Karpas-422 (cell line): Measurements from ENCODE around the gene BNC2. TPM values are rescaled to one million over a fixed set of nuclear protein-coding genes. Genes with fewer than 3 reads are reported as not detected.

Experiments
- DNase-seq: peaks from one replicate; pipeline ENCODE4 v3.0.0-alpha.2; 2015
- H2AFZ ChIP-seq: fragments of 200-600 bp; sonication (generic); 2 replicates; pipeline ENCODE4 v1.6.1; 2014; ENCODE audit warnings: antibody characterized with exemption, low read length, mixed read lengths
- H3K27ac ChIP-seq: fragments of 200-600 bp; sonication (generic); 2 replicates; pipeline ENCODE4 v1.5.1; 2014; ENCODE audit warnings: mild to moderate bottlenecking, low read length, moderate library complexity
- H3K27me3 ChIP-seq: fragments of 200-600 bp; sonication (generic); 2 replicates; pipeline ENCODE4 v1.6.1; 2014; ENCODE audit warnings: low read length, mixed read lengths
- H3K36me3 ChIP-seq: fragments of 200-600 bp; sonication (generic); 2 replicates; pipeline ENCODE4 v1.6.1; 2014; ENCODE audit warnings: low read length, mixed read lengths; ENCODE audit not compliant: insufficient read depth
- H3K4me1 ChIP-seq: fragments of 200-600 bp; sonication (generic); 2 replicates; pipeline ENCODE4 v1.6.1; 2014; ENCODE audit warnings: mild to moderate bottlenecking, low read length, mixed read lengths
- H3K4me2 ChIP-seq: fragments of 200-600 bp; sonication (generic); 2 replicates; pipeline ENCODE4 v1.6.1; 2014; ENCODE audit warnings: low read length, low read depth, mild to moderate bottlenecking; ENCODE audit not compliant: poor library complexity, severe bottlenecking
- H3K4me3 ChIP-seq: fragments of 200-600 bp; sonication (generic); 2 replicates; pipeline ENCODE4 v1.5.1; 2014; ENCODE audit warnings: mild to moderate bottlenecking, antibody characterized with exemption, low read length, mixed read lengths
- H3K79me2 ChIP-seq: fragments of 200-600 bp; sonication (generic); 2 replicates; pipeline ENCODE4 v1.6.1; 2014; ENCODE audit warnings: mild to moderate bottlenecking, low read length, mixed read lengths
- H3K9ac ChIP-seq: fragments of 200-600 bp; sonication (generic); 2 replicates; pipeline ENCODE4 v1.6.0; 2014; ENCODE audit warnings: low read length
- H3K9me2 ChIP-seq: fragments of 200-600 bp; sonication (generic), shearing (Covaris generic); replicated peaks from 2 replicates; pipeline ENCODE4 v1.6.0; 2014; ENCODE audit warnings: mild to moderate bottlenecking, low read length, moderate library complexity; ENCODE audit not compliant: insufficient read depth
- H3K9me3 ChIP-seq: fragments of 300-700, 200-600 bp; sonication (generic); 2 replicates; pipeline ENCODE4 v1.6.1; 2014; ENCODE audit warnings: low read length, mixed read lengths
- H4K20me1 ChIP-seq: fragments of 200-600 bp; sonication (generic); 2 replicates; pipeline ENCODE4 v1.6.1; 2014; ENCODE audit warnings: mild to moderate bottlenecking, antibody characterized with exemption, low read length, low read depth; ENCODE audit not compliant: insufficient read depth
- total RNA-seq: library from RNA; depleted of rRNA; stranded (reverse); fragments of >200 nt; shearing (Covaris generic); gene quantifications from 2 replicates; pipeline ENCODE4 v1.2.3, GENCODE V29; 2014; ENCODE audit warnings: low replicate concordance

The BNC2 gene
- total RNA-seq, 1 experiment from 2014 or later = not detected

GRCh38 chr9:16369427-16369826 is 501.0 kb downstream of the BNC2 start:
- H3K27me3 ChIP-seq = no peaks in the 10 kb centered on the region
- no peaks in the 10 kb centered on the region for H3K79me2 ChIP-seq
- no peak overlapping the region for H3K9ac ChIP-seq
- H3K9me3 ChIP-seq = no peaks in the 10 kb centered on the region
- no peaks in the 10 kb centered on the region for H3K36me3 ChIP-seq
- no peak overlapping the region for H3K4me2 ChIP-seq
- H3K4me1 ChIP-seq = peaks cover 58% of the 10 kb centered on the region
- no peaks in the 10 kb centered on the region; the same call in 1 of the 2 replicates for H4K20me1 ChIP-seq
- no peak overlapping the region for H2AFZ ChIP-seq
- no peaks in the 10 kb centered on the region for H3K9me2 ChIP-seq
- H3K27ac ChIP-seq = no peak overlapping the region
- no peak overlapping the region for H3K4me3 ChIP-seq
- no peak for DNase-seq

GRCh38 chr9:16368237-16369087 is 502.0 kb downstream of the BNC2 start:
- Histone ChIP-seq H3K4me2 (peak overlapping the region; percentile 44), H2AFZ (no peak overlapping the region), H3K36me3 (no peaks in the 10 kb centered on the region), H3K9ac (no peak overlapping the region), H3K4me1 (peaks cover 58% of the 10 kb centered on the region), H3K9me2 (no peaks in the 10 kb centered on the region), H3K79me2 (no peaks in the 10 kb centered on the region), H3K27ac (no peak overlapping the region), H3K9me3 (no peaks in the 10 kb centered on the region), H3K4me3 (no peak overlapping the region), H3K27me3 (no peaks in the 10 kb centered on the region), H4K20me1 (no peaks in the 10 kb centered on the region; the same call in 1 of the 2 replicates)
- DNase-seq = peak; percentile 44

GRCh38 chr9:16367605-16368231 is 502.8 kb downstream of the BNC2 start:
- H3K9me2 ChIP-seq = no peaks in the 10 kb centered on the region
- H3K27me3 ChIP-seq = no peaks in the 10 kb centered on the region
- no peak overlapping the region for H2AFZ ChIP-seq
- no peak overlapping the region for H3K4me3 ChIP-seq
- peak overlapping the region; percentile 44 for H3K4me2 ChIP-seq
- no peaks in the 10 kb centered on the region; the same call in 1 of the 2 replicates for H4K20me1 ChIP-seq
- no peak overlapping the region for H3K9ac ChIP-seq
- no peak overlapping the region for H3K27ac ChIP-seq
- no peaks in the 10 kb centered on the region for H3K36me3 ChIP-seq
- H3K4me1 ChIP-seq = peaks cover 58% of the 10 kb centered on the region
- DNase-seq = peak; percentile 81
- H3K79me2 ChIP-seq = no peaks in the 10 kb centered on the region
- H3K9me3 ChIP-seq = no peaks in the 10 kb centered on the region

- Histone ChIP-seq H3K9me3 (no peaks in the 10 kb centered on the region), H3K4me3 (no peak overlapping the region), H2AFZ (no peak overlapping the region), H3K9ac (no peak overlapping the region), H3K79me2 (no peaks in the 10 kb centered on the region), H3K4me2 (no peak overlapping the region), H3K27me3 (no peaks in the 10 kb centered on the region), H3K27ac (no peak overlapping the region), H3K4me1 (peaks cover 27% of the 10 kb centered on the region), H3K36me3 (no peaks in the 10 kb centered on the region), H4K20me1 (no peaks in the 10 kb centered on the region), H3K9me2 (no peaks in the 10 kb centered on the region)
- DNase-seq = no peak
Observed at GRCh38 chr9:16364347-16364746, 506.1 kb downstream of the BNC2 start.

- no peaks in the 10 kb centered on the region for H3K27me3 ChIP-seq
- no peaks in the 10 kb centered on the region for H3K9me2 ChIP-seq
- H3K4me2 ChIP-seq = no peak overlapping the region
- H3K79me2 ChIP-seq = no peaks in the 10 kb centered on the region
- H4K20me1 ChIP-seq = no peaks in the 10 kb centered on the region
- H3K9me3 ChIP-seq = no peaks in the 10 kb centered on the region
- no peak overlapping the region for H3K27ac ChIP-seq
- peaks cover 24% of the 10 kb centered on the region for H3K4me1 ChIP-seq
- H3K9ac ChIP-seq = no peak overlapping the region
- no peak overlapping the region for H3K4me3 ChIP-seq
- H3K36me3 ChIP-seq = no peaks in the 10 kb centered on the region
- no peak for DNase-seq
- H2AFZ ChIP-seq = no peak overlapping the region
Observed at GRCh38 chr9:16363916-16364315, 506.6 kb downstream of the BNC2 start.

- Histone ChIP-seq H3K79me2 (no peaks in the 10 kb centered on the region), H3K36me3 (no peaks in the 10 kb centered on the region), H3K27me3 (no peaks in the 10 kb centered on the region), H3K4me1 (peaks cover 24% of the 10 kb centered on the region), H3K4me2 (no peak overlapping the region), H3K9me2 (no peaks in the 10 kb centered on the region), H3K27ac (no peak overlapping the region), H2AFZ (no peak overlapping the region), H3K9me3 (no peaks in the 10 kb centered on the region), H3K9ac (no peak overlapping the region), H3K4me3 (no peak overlapping the region), H4K20me1 (no peaks in the 10 kb centered on the region)
- DNase-seq = no peak
Observed at GRCh38 chr9:16363073-16363781, 507.2 kb downstream of the BNC2 start.

GRCh38 chr9:16361939-16362338 is 508.5 kb downstream of the BNC2 start:
- no peak overlapping the region for H3K27ac ChIP-seq
- DNase-seq = no peak
- no peak overlapping the region for H3K9ac ChIP-seq
- no peaks in the 10 kb centered on the region for H4K20me1 ChIP-seq
- no peak overlapping the region for H2AFZ ChIP-seq
- H3K79me2 ChIP-seq = no peaks in the 10 kb centered on the region
- H3K9me2 ChIP-seq = no peaks in the 10 kb centered on the region
- no peaks in the 10 kb centered on the region for H3K36me3 ChIP-seq
- H3K27me3 ChIP-seq = no peaks in the 10 kb centered on the region
- no peak overlapping the region for H3K4me2 ChIP-seq
- no peaks in the 10 kb centered on the region for H3K9me3 ChIP-seq
- H3K4me3 ChIP-seq = no peak overlapping the region
- H3K4me1 ChIP-seq = peaks cover 15% of the 10 kb centered on the region

- Histone ChIP-seq H3K4me3 (no peak overlapping the region), H3K36me3 (no peaks in the 10 kb centered on the region), H3K9me2 (no peaks in the 10 kb centered on the region), H2AFZ (no peak overlapping the region), H3K4me1 (peaks cover 11% of the 10 kb centered on the region), H3K4me2 (no peak overlapping the region), H3K9me3 (no peaks in the 10 kb centered on the region), H3K27ac (no peak overlapping the region), H3K27me3 (no peaks in the 10 kb centered on the region), H3K79me2 (no peaks in the 10 kb centered on the region), H3K9ac (no peak overlapping the region), H4K20me1 (no peaks in the 10 kb centered on the region)
- no peak for DNase-seq
Observed at GRCh38 chr9:16361118-16361517, 509.4 kb downstream of the BNC2 start.
